Astrocyte of the cerebellum (primary cell): ENCODE measurements around the gene PLD1.
A peak's percentile ranks its signal among the peaks of the same experiment; 100 is the strongest.
"Not testable (repeated sequence)": the region's sequence is repeated elsewhere in the genome, so short reads cannot be mapped to it uniquely, and the experiment has no call there.

ENCODE experiments used
- DNase-seq: peaks from one replicate; pipeline ENCODE4 v3.0.0-alpha.2; 2011; ENCODE audit warnings: low read depth
- H3K4me3 ChIP-seq: 2 replicates; pipeline ENCODE4 v1.5.1; 2011; ENCODE audit warnings: mild to moderate bottlenecking, low read depth, low read length, moderate library complexity
- CTCF ChIP-seq: IDR thresholded peaks from 2 replicates; pipeline ENCODE4 v1.5.1; 2012; ENCODE audit warnings: low read length, low read depth, moderate library complexity, mild to moderate bottlenecking; ENCODE audit errors: missing control alignments
- in situ Hi-C: cut with HindIII; loops from 2 replicates; pipeline ENCODE4 v1.10.0; 2017; ENCODE audit warnings: low sequenced_read_pairs

PLD1 gene

DNA sequence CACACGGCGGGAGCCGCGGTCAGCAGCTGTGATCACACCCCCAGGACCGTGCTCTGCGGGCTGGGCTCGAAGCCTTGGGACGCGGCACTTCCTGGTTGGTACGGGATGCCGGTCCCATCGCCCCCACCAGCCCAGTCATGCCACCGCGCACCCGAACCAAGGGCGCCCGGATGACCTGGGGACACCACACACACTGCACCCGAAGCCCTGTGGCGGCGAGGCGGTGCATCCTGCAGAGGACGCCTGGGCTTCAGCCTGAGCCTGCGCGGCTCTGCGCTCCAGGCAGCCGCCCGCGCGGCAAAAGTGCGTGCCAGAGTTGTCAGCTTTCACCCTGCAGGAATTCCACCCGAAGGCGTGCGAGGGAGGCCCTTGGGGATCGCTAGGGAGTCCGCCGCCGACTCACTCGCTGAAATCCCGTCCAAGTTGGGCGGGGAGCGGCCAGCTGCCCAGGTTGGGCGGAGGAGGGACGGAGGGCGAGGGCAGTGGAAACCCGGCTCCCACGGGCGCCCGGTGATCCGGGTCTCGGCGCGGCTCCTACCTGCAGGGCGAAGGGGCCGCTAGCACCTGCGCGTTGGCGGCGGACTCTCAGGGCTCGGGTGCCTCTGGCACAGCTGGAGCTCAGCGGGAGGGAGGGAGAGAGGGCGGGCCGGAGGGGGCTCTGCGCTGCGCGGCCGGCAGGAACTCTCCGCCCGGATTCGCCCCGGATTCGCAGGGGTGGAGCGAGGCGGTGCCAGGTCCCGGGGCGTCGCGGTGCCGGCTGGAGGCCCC, at the start of gene PLD1:
Gene PLD1, minus strand, starts transcription at position 623 of the 768 bp plus-strand sequence. CDS start 72,432 bp downstream, outside the sequence.
- DNase-seq = no peak
- TF ChIP-seq CTCF = no peak
- H3K4me3 ChIP-seq = peak within 1 kb of the TSS; percentile 59
- in situ Hi-C loops = no loop called here

DNA sequence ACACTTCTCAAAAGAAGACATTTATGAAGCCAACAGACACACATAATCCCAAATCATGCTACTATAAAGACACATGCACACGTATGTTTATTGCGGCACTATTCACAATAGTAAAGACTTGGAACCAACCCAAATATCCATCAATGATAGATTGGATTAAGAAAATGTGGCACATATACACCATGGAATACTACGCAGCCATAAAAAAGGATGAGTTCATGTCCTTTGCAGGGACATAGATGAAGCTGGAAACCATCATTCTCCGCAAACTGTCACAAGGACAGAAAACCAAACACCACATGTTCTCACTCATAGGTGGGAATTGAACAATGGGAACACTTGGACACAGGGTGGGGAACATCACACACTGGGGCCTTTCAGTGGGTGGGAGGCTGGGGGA, 48.5 kb upstream of the PLD1 start:
- DNase-seq, H3K4me3 ChIP-seq, in situ Hi-C loops: not testable (repeated sequence)

- DNase-seq = no peak
- in situ Hi-C loops = no loop called here
- TF ChIP-seq CTCF = no peak
- no peak overlapping the region for H3K4me3 ChIP-seq
Measured at GRCh38 chr3:171854649-171855305, 44.5 kb upstream of the PLD1 start.

DNA sequence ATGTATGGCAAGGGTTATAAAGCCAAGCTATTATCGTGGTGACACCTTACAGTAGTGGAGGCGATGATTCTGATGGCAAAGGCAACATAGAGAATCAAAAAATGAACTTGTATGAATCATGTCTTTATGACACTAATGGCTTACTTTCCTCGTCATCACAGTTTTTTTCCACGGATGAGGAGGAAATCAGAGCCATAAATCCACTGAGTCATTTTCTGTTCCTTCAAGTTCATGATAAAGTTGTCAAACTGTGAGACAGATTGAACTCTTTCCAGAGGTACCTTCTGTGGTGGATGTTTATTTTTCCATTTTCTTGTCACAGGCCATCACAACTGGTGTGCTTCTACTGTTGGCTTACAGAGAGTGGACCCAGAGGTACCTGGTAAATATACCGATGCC, 41.4 kb upstream of the PLD1 start:
- H3K4me3 ChIP-seq = no peak overlapping the region
- no peak for TF ChIP-seq CTCF
- in situ Hi-C loops = no loop called here
- DNase-seq = no peak

DNA sequence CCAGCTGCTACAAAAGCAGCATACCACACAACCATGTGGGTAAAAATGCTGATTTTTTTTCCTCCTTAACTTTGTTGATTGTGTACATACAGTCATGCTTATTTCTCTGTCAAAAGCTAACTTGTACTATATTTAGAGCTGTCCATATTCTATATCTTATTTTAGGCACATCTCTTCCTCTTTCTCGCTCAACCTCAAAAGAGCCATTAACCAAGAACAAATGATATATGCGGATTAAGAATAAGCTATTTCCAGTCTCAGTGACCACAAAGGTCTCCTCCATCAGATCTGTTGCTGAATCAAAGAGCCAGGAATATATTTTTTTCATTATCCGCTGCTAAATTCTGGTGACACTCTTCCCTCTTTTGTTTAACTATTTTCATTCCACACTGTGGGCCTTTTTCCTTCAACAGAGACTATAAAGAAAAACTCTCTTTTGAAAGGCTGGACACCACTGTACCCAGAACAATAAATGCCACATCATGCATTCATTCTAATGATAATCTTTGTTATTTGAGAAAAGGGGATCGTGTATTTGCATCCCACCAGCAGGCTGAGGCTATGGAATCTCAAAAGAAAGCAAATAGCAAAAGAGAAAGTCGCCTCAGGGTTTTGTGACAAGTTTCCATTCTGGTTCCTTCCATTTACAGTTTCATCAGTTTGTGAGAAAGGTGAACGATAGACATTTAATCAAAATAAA, 40.8 kb upstream of the PLD1 start:
- H3K4me3 ChIP-seq = no peak overlapping the region
- no peak for TF ChIP-seq CTCF
- DNase-seq = no peak
- in situ Hi-C loops = no loop called here

GRCh38 chr3:171850320-171850959, 40.2 kb upstream of the PLD1 start:
- DNase-seq = no peak
- H3K4me3 ChIP-seq = no peak overlapping the region
- no peak for TF ChIP-seq CTCF
- in situ Hi-C loops = no loop called here
